ENCODE results near the gene NALCN.

Gene NALCN

GRCh38 chr13:101416181-101417042 lies at the start of gene NALCN:
Gene NALCN (minus strand): TSS chr13:101416508. CDS start chr13:101399126, 17,382 bp downstream.
- DNase-seq: no peak

DNA sequence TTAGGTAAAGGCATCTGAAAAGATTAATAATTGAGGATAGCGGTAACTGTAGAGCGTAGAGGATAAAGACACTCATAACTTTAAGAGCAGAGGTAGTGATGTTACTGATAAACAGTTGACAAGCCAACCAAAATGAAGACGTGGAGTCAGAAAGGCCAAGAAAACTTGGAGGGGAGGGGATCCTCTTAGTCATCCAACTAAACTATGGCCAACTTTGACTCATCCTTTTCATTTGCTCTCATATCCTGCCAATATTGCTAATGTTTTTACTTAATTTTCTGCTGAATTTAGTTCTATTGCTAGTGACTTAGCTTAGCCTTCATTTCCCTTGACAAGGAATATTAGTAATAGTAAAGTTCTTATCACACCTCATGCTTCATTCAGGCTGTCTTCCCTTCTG lies 49.6 kb upstream of the NALCN start:
- DNase-seq: no peak

DNA sequence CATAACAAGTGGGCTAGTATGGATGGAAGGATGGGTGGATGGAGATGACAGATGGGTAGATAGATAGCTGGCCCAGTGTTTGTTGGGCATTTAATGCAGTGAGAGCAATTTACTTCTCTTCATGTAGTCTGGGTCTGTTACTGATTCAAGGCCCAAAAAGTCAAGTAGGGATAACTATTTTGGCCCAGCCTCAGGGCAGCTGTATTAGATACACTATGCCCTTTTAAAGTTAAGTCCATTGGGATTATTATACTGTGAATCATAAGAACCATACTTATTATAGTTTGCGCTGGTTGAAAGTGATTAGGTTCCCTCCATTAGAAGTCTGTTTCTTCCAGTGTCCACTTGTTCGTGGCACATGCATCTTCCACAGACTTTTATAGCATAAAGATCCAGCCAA lies 40.9 kb upstream of the NALCN start:
- no peak for DNase-seq

- no peak for DNase-seq
Observed at GRCh38 chr13:101455863-101456262, 39.6 kb upstream of the NALCN start.

DNA sequence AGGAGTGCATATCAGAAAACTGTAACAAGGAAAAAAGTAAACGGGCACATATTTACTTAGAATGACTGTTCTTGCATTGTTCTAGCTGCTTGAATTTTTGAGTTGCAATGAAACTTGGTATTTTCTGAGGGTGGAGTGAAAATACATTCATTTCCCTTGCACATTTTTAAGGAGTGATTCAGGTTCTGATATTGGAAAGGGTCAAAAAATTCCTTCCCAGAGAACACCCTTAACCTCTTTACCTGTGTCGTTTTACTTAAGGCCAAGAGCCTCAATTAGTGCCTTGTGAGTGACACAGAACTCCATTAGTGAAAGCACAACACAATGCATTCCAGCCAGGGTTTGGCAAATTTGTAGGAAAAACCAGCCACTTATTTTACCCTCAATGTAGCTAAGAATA lies 38.5 kb upstream of the NALCN start:
- DNase-seq: no peak

DNA sequence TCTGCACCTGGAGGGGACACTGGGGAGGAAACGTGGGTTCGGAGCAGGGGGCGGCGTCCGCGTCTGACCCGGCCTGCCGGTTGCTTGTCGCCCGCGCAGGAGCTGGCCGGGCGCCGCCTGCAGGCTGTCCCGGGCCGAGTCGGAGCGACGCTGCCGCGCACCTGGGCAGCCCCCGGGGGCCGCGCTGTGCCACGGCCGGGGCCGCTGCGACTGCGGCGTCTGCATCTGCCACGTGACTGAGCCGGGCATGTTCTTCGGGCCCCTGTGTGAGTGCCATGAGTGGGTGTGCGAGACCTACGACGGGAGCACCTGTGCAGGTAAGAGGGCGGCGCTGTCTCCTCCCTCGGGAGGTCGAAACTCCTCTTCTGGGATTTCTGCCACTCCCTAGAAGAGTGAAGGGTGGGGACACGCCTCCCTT lies 37.5 kb upstream of the NALCN start:
- DNase-seq: no peak

- no peak for DNase-seq
Observed at GRCh38 chr13:101452519-101453485, 36.5 kb upstream of the NALCN start, which contains the start of gene ITGBL1. Gene ITGBL1 (plus strand): TSS chr13:101452675. CDS start chr13:101452834, 159 bp downstream.

DNA sequence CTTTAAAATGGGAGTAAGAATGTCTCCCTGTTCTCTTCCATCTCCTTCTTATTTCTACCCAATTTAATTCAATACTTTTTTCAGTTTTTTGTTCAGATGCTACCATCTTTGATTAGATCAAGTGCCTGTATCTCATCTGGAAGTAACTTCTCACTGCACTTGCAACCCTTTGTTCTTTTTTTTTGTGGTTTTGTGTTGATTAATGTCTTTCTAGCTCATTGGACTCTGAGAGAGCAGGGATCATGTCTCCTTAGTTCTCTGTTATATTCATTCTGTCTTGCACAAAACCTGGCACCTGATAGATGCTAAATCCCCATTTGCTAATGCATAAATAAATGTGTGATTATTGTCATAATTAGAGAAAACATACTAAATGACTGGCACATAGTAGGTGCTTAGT lies 35.3 kb upstream of the NALCN start:
- DNase-seq: no peak

DNA sequence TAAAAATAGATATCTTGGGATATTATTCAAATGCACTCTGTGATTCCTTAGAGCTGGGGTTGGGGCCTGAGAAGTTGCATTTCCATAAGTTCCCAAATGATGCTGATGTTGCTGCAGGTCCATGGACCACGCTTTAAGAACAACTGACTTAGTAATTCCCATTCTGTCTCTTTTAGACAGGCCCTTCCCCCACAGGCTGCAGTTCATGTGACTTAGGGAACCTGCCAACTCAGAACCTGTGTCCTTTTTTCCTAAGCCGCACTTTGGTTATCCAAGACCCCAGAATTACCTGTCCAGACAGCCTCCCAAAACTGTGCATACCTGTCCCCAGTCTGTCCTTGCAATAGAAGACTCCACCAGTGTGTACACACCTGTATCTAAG lies 34.4 kb upstream of the NALCN start:
- DNase-seq: no peak

DNA sequence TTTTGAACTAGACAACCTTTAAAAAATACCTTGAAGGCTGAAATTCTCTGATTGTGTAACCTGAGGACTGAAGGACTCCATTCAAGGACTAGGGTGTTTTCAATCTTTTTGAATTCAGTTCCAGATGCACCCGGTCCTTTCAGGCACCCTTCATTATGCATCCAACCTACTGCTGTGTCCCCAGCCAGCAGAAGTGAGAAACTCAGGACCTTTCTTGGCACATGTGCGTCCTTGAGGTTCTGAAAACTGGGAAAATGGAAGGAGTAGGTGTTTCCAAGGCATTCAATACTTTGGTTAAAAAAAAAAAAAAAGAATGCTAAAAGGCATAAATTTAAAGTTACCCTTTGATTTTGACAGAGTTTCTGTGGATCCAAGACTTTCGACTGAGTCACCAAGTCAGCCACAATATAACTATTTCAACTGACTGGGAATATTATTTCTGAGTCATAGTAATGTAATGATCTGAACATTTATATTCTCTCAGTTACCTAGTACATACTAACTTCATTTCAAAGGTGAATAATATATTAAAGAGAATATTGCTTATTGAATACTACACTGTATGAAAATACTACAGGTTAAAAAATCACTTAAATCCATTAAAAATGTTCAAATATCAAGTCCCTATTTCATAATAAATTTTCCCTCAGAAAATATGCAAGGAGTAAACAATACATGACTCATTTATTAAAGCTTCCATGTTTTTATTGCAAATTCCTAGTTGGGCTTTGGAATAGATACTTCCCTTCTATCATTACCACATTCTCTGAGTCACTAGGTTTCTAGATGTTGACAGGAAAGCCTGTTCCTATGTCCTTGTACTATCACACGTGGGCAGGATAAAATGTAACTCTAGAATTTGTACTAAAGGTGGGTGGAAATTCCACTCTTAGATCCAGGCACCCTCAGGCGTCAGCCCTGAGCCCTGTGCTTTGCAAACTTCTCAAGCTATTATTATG lies 33.8 kb upstream of the NALCN start:
- no peak for DNase-seq

DNA sequence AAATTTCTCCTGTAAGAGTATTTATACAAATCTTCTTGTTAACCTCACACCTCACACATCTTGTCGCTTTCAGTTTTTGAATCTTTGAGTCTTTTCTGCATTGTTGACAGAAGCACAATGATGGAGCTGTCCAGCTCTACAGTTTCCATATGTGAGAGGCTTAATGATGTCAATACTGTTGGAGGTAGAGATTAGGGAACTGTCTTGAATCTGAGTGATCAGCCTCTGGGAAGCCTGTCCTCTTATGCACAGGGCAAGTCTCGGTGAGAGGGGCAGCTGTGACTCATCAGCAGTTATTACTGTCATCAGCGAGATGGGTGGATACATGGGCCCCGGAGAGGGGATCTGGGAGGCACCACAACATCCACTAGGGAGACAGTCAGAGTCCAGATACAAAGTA lies 31.5 kb upstream of the NALCN start:
- no peak for DNase-seq

- no peak for DNase-seq
Observed at GRCh38 chr13:101434486-101434885, 18.2 kb upstream of the NALCN start.

- no peak for DNase-seq
Observed at GRCh38 chr13:101433895-101434294, 17.6 kb upstream of the NALCN start.

DNA sequence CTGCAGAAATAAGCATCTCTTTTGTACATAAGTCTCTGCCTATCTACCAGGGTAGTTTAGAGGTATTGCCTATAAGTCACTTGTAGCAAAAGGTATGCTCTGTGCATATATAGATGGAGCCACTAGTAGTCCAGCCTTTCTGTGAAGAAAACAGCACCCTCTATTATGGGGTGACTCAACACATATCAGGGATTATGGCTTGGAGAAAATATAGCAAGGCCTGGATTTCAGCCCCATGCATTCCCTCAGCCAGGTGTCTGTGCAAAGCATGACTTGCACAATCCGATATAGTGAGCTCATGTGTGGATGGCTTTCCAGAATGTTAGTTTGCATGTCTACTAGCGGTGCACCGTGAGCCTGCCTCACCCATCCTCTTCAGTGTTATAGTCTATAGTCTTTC lies 13.4 kb upstream of the NALCN start:
- DNase-seq: no peak

DNA sequence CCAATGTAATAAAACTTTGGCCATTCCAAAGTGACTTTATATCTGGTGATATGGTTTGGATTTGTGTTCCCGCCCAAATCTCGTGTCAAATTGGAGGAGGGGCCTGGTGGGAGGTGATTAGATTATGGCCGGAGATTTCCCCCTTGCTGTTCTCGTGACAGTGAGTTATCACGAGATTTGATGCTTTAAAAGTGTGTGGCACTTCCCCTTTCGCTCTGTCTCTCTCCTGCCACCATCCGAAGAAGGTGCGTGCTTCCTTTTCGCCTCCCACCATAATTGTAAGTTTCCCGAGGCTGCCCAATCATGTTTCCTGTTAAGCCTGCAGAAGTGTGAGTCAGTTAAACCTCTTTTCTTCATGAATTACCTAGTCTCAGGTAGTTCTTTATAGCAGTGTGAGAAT lies 9.3 kb upstream of the NALCN start:
- no peak for DNase-seq

DNA sequence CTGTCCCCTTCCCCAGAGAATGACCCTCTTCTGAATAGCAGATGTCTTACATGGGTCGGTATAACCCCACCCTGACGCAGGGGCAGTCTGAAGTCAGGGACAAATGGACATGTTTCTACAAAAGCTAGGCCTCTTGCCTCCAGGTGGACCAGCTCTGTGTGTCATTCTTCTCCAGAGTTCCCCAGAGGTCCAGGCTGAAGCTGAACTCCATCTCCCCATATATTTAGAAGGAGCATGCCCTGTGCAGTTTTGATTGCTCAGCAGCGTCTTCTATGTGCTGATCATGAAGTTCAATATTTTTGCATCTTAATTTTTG lies 8.8 kb upstream of the NALCN start:
- DNase-seq: no peak

DNA sequence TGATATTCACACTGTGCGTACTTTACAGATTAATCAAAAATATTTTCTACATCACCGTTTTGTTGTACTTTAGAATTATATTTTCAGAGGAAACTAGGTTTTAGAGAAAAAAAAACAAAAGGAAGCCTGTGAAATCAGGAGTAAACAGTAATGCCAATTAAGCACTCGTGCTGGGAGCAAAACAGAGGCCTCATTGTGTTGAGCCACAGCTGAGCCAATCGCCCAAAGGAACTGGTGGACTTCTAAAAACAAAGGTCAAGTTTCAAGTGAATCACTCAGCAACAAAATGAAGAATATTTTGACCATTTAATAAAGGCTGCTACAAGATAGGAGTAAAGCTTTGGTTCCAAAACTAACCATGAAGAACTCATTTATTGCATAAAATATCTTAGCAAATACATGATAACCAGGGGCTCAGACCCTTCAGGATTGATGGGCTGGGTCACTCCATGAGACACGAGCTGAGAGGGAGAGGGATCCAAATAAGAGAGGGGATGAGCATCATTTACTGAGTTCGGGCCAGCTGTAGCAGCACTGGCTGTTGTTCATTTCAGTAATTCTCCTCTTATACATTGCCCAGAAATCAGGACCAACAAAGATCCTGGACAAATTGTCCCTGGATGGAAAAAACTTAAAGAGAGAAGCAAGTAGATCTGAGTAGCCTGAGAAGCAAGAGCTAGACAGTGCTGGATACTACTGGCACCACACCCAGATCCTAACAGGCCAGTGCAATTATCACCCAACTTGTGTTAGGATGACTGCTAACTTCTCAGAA lies 8.3 kb upstream of the NALCN start:
- DNase-seq: no peak

- DNase-seq: no peak
Observed at GRCh38 chr13:101423872-101424271, 7.6 kb upstream of the NALCN start.

DNA sequence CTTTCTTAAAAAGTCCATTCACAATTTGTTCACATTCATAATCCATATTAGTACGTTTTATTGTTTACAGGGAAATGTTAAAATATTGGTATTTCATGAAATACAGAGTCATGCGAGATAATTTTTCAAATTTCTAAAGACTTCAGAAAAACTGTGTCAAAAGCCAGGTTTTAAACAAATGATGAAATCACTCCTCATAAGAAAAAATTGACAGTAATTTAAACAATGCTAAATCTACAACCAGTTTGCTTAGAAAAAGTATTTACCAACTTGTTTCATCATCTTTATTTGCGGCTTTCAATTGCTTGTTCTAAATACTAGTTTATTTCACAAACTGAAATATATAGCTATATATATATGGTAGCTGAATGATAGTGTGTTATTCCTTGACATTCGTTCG lies 1.2 kb upstream of the NALCN start:
- no peak for DNase-seq

GRCh38 chr13:101417043-101417406 lies 717 bp upstream of the NALCN start:
- DNase-seq: no peak

DNA sequence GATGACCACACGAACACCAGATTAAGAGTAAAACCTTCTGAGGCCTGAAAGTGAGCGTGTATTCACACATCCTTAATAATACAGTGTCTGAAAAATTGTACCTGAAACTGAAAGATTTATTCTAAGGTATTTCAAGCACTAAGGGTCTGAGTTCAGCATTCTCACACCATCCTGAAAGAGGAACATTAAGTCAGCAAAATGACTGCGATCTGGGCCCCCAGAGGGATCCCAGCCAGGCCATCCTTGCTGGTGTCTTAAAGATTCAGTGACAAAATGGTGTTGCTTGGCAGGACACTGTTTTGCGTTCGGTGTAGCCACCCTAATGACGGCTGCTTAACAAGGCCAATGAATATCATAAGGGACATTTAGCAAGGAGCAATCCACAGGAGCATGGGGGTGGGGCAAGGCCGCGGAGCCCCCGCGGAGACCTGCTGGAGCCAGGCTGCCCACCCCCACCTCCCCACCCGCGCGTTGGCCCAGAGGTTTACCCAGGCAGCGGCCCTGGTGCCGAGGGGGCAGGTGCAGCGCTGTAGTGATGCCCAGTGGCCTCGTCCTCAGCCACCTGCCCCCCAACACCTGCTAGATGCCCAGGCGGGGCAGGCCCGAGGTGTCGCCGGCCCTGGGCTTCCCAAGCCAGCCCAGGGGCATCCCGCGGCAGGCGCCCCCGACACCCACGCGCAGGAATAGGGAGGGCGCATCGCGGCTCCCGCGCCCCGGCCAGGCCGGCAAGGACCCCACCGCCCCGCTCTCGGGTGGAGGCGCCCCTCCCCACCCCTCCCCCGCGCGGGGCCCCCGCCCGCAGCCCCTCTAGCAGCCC lies 742 bp downstream of the NALCN start:
- DNase-seq: no peak

All from activated CD4-positive, alpha-beta T cell treated with anti-CD3 and anti-CD28 coated beads, Interleukin-2, amount 50 U/mL, for 4 hours (primary cell).